Keratinocyte (primary cell): ENCODE measurements around the gene PPP1R37. TPM values are rescaled to one million over a fixed set of nuclear protein-coding genes. Genes with fewer than 3 reads are reported as not detected.

Experiments used
- DNase-seq: peaks from one replicate; pipeline ENCODE4 v3.0.0-alpha.2; 2011; ENCODE audit warnings: low read depth, missing footprints, low spot score
- FAIRE-seq: peaks from 2 replicates; lab custom pipeline; 2011; peaks lifted over from hg19 to GRCh38; lab: Jason Lieb, UNC
- H2AFZ ChIP-seq: 2 replicates; pipeline ENCODE4 v1.6.0; 2012; ENCODE audit warnings: low read length, control low read depth, inconsistent platforms; ENCODE audit not compliant: control insufficient read depth
- H3K27ac ChIP-seq: 2 replicates; pipeline ENCODE4 v1.5.1; 2011; ENCODE audit warnings: low read length; ENCODE audit not compliant: control insufficient read depth, insufficient read depth
- H3K27me3 ChIP-seq: 3 replicates; pipeline ENCODE4 v1.6.0; 2011; ENCODE audit warnings: low read length; ENCODE audit not compliant: control insufficient read depth, insufficient read depth; ENCODE audit errors: extremely low read depth
- H3K36me3 ChIP-seq, 2 experiments: 2 replicates in 1 of 2; 3 replicates in 1 of 2; pipeline ENCODE4 v1.5.1; 2011; ENCODE audit warnings: low read length in 2 of 2, mild to moderate bottlenecking in 1 of 2; ENCODE audit not compliant: control insufficient read depth in 2 of 2, insufficient read depth in 2 of 2; ENCODE audit errors: extremely low read depth in 1 of 2
- H3K4me1 ChIP-seq: 3 replicates; pipeline ENCODE4 v1.5.1; 2011; ENCODE audit warnings: low read length; ENCODE audit not compliant: control insufficient read depth, insufficient read depth; ENCODE audit errors: extremely low read depth
- H3K4me2 ChIP-seq: 3 replicates; pipeline ENCODE4 v1.6.0; 2011; ENCODE audit warnings: low read depth, low read length; ENCODE audit not compliant: control insufficient read depth, insufficient read depth; ENCODE audit errors: extremely low read depth
- H3K4me3 ChIP-seq, 3 experiments: fragments of 200-600 bp in 1 of 3; sonication (generic) in 1 of 3; 2 replicates in 2 of 3; 3 replicates in 1 of 3; pipeline ENCODE4 v1.5.1; 2011 to 2016; ENCODE audit warnings: low read length in 3 of 3, mild to moderate bottlenecking in 3 of 3, control low read depth in 2 of 3, inconsistent platforms in 1 of 3, low read depth in 1 of 3, mixed read lengths in 1 of 3, mixed run types in 1 of 3, moderate library complexity in 1 of 3; ENCODE audit not compliant: control insufficient read depth in 2 of 3, insufficient read depth in 2 of 3; ENCODE audit errors: extremely low read depth in 1 of 3
- H3K79me2 ChIP-seq: 2 replicates; pipeline ENCODE4 v1.6.0; 2012; ENCODE audit warnings: low read length; ENCODE audit not compliant: control insufficient read depth, insufficient read depth
- H3K9ac ChIP-seq: 3 replicates; pipeline ENCODE4 v1.6.0; 2011; ENCODE audit warnings: low read length; ENCODE audit not compliant: control insufficient read depth, insufficient read depth; ENCODE audit errors: extremely low read depth
- H3K9me1 ChIP-seq: 3 replicates; pipeline ENCODE4 v1.6.0; 2011; ENCODE audit warnings: low read length; ENCODE audit not compliant: control insufficient read depth, insufficient read depth; ENCODE audit errors: extremely low read depth
- H3K9me3 ChIP-seq: 2 replicates; pipeline ENCODE4 v1.5.1; 2012; ENCODE audit warnings: low read depth, low read length; ENCODE audit not compliant: control insufficient read depth
- H4K20me1 ChIP-seq: 3 replicates; pipeline ENCODE4 v1.6.0; 2011; ENCODE audit warnings: low read length; ENCODE audit not compliant: control insufficient read depth, insufficient read depth; ENCODE audit errors: extremely low read depth
- CTCF ChIP-seq, 3 experiments: IDR thresholded peaks in 1 of 3; conservative IDR thresholded peaks in 1 of 3; optimal IDR thresholded peaks in 1 of 3; 2 replicates in 2 of 3; 3 replicates in 1 of 3; pipeline versions ENCODE3 to v1.5.1; 2011; ENCODE audit warnings: low read length in 3 of 3, mild to moderate bottlenecking in 3 of 3, moderate library complexity in 2 of 3, control low read depth in 1 of 3, inconsistent platforms in 1 of 3; ENCODE audit not compliant: insufficient read depth in 2 of 3; ENCODE audit errors: extremely low read depth in 1 of 3
- EZH2 ChIP-seq: IDR thresholded peaks from one replicate; pipeline ENCODE4 v1.6.1; 2012; ENCODE audit warnings: inconsistent platforms, mild to moderate bottlenecking, low read length, moderate library complexity
- dilution Hi-C: fragments of 300-500 bp; cut with MboI; formaldehyde crosslinking; loops from one replicate; pipeline ENCODE4 v1.7.0; 2020; ENCODE audit warnings: low sequenced_read_pairs; ENCODE audit not compliant: extremely low pct_ligation_motif_present
- polyA plus RNA-seq, 5 experiments: library from polyadenylated mRNA; depleted of rRNA in 3 of 5; stranded (reverse) in 3 of 5; stranded (forward) in 1 of 5; unstranded in 1 of 5; fragments of >200 nt; gene quantifications; 1 replicate in 1 of 5; 2 replicates in 3 of 5; 3 replicates in 1 of 5; pipeline versions ENCODE4 v1.2.1 to v1.2.3, GENCODE V29; 2011 to 2012; ENCODE audit warnings: missing spikeins in 2 of 5, low read depth in 1 of 5, low replicate concordance in 1 of 5

Gene PPP1R37
- polyA plus RNA-seq, 1 donor (not counting 4 experiments of a cell fraction or from before 2014, with no cell fraction given) = 8.6 TPM

- peak overlapping the region; percentile 85 for H3K27ac ChIP-seq
- peak overlapping the region; percentile 91 for H3K9ac ChIP-seq
- peaks cover 25% of the 10 kb centered on the region for H3K4me1 ChIP-seq
- H3K36me3 ChIP-seq = peaks cover 8 to 11% of the 10 kb centered on the region in 2 experiments
- peak; percentile 95 for FAIRE-seq
- H2AFZ ChIP-seq = peak overlapping the region; percentile 68
- TF ChIP-seq EZH2 (no peak), CTCF (optimal IDR thresholded peaks at IDR 0.05 in 1 of 3, IDR thresholded peaks at IDR 0.05 in 1 of 3, conservative IDR thresholded peaks at IDR 0.05 in 1 of 3; ENCODE audit: extremely low read depth in 1 of 3, insufficient read depth in 2 of 3, low read length in 3 of 3) (no peak)
- dilution Hi-C loops = no loop called here
- peak overlapping the region; percentile 2 to 96 (median 92) for H3K4me3 ChIP-seq
- no peak for DNase-seq
- peaks cover 2% of the 10 kb centered on the region for H3K9me1 ChIP-seq
- H3K79me2 ChIP-seq = peaks cover 43% of the 10 kb centered on the region
- peak overlapping the region; percentile 97 for H3K4me2 ChIP-seq
- no peaks in the 10 kb centered on the region for H3K27me3 ChIP-seq
- no peaks in the 10 kb centered on the region for H3K9me3 ChIP-seq
- H4K20me1 ChIP-seq = no peaks in the 10 kb centered on the region
Measured at GRCh38 chr19:45091031-45091923, 1.7 kb upstream of the PPP1R37 start.

- no peak overlapping the region for H3K27ac ChIP-seq
- H3K4me1 ChIP-seq = peaks cover 42% of the 10 kb centered on the region
- peaks cover 8% of the 10 kb centered on the region for H4K20me1 ChIP-seq
- H2AFZ ChIP-seq = no peak overlapping the region
- DNase-seq (no peak), FAIRE-seq (no peak)
- peaks cover 6 to 8% of the 10 kb centered on the region in 2 experiments for H3K36me3 ChIP-seq
- peak overlapping the region; percentile 91 for H3K9ac ChIP-seq
- H3K27me3 ChIP-seq = no peaks in the 10 kb centered on the region
- TF ChIP-seq CTCF (optimal IDR thresholded peaks at IDR 0.05 in 1 of 3, IDR thresholded peaks at IDR 0.05 in 1 of 3, conservative IDR thresholded peaks at IDR 0.05 in 1 of 3; ENCODE audit: extremely low read depth in 1 of 3, insufficient read depth in 2 of 3, low read length in 3 of 3) (no peak), EZH2 (no peak)
- dilution Hi-C loops = no loop called here
- H3K9me1 ChIP-seq = peaks cover 2% of the 10 kb centered on the region
- no peaks in the 10 kb centered on the region for H3K9me3 ChIP-seq
- H3K79me2 ChIP-seq = peaks cover 60% of the 10 kb centered on the region
- H3K4me3 ChIP-seq = peak overlapping the region; percentile 86 to 96 (median 92)
- peak overlapping the region; percentile 99 for H3K4me2 ChIP-seq
Measured at GRCh38 chr19:45094137-45094536, 1.2 kb downstream of the PPP1R37 start.
